D721Med (cell line): ENCODE data around the gene TJAP1.

Experiments
- DNase-seq: peaks from one replicate; pipeline ENCODE4 v3.0.0; 2011; ENCODE audit warnings: low spot score; ENCODE audit not compliant: insufficient read length
- FAIRE-seq: peaks from 2 replicates; lab custom pipeline; 2011; peaks lifted over from hg19 to GRCh38; lab: Jason Lieb, UNC
- CTCF ChIP-seq: IDR thresholded peaks from 2 replicates; pipeline ENCODE4 v1.5.1; 2012; ENCODE audit warnings: mild to moderate bottlenecking, control low read depth; ENCODE audit not compliant: insufficient read depth; ENCODE audit errors: missing control alignments

TJAP1 gene

GRCh38 chr6:43509984-43510826 lies 32.8 kb downstream of the TJAP1 start, which contains the start of gene LRRC73:
TSS of gene LRRC73 (minus strand) at chr6:43510346. CDS start at chr6:43509785, 561 bp downstream.
- DNase-seq = peak; percentile 54
- no peak for FAIRE-seq
- TF ChIP-seq CTCF = no peak

GRCh38 chr6:43510827-43511163 lies 33.4 kb downstream of the TJAP1 start:
- FAIRE-seq (no peak), DNase-seq (no peak)
- TF ChIP-seq CTCF = no peak

GRCh38 chr6:43511824-43512415 lies 34.5 kb downstream of the TJAP1 start:
- no peak for TF ChIP-seq CTCF
- DNase-seq (no peak), FAIRE-seq (no peak)

- no peak for TF ChIP-seq CTCF
- DNase-seq = no peak
- no peak for FAIRE-seq
Measured at GRCh38 chr6:43515808-43516207, 38.4 kb downstream of the TJAP1 start.

- DNase-seq = no peak
- TF ChIP-seq CTCF = no peak
- FAIRE-seq = no peak
Measured at GRCh38 chr6:43516367-43516696, 39.0 kb downstream of the TJAP1 start.

GRCh38 chr6:43516697-43517504 lies 39.5 kb downstream of the TJAP1 start, which contains the start of the genes POLR1C and YIPF3:
TSS of gene POLR1C (plus strand) at chr6:43517089. CDS start at chr6:43517110, 21 bp downstream.
TSS of gene YIPF3 (minus strand) at chr6:43516926. CDS start at chr6:43516807, 119 bp downstream.
- FAIRE-seq (no peak), DNase-seq (peak; percentile 89)
- no peak for TF ChIP-seq CTCF
